ENCODE data around the gene SIMC1.

The SIMC1 gene

DNA sequence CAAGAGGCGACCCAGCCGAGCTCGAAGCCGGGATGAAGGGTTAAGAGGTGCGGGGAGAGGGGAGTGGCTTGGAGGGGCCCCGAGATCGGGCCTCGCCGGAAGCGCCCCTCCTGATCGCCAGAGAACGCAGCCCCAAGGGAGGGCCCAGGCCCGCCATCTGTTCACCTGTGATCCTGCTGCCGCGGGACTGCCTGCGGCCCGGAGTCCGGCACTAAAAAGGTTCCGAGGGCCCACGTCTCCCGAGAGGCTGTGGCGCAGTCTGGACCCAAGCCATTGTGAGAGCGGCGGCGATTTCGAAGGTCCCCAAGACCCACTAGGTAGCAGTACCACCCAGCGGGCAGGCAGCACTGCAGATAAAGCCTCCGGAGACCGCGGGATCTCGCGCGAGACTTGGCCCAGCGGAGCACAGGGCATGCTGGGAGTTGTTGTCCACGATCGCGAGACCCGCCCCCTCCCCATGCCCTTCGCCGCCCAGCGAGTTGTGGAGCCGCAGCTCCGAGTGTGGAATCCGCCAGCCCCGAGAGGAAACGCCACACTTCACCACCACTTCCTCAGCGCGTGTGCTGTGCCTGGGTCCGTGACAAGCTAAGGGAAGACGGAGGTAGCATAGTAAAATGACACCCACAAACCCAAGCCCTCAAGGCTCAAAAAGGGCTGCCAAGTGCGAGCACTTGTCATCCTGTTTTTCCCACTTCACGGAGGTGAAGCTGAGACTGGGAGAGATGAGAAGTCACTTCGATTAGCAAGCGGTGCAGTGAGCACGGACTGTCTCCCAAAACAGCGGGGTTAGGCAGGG lies 123.4 kb downstream of the SIMC1 start, which contains the start of gene KIAA1191:
KIAA1191 (minus strand) TSS at position 328 of the 796 bp plus-strand sequence. CDS start 2,256 bp downstream, outside the sequence.
- peak; percentile 57 for DNase-seq (ENCODE audit: low read depth, low spot score)

DNA sequence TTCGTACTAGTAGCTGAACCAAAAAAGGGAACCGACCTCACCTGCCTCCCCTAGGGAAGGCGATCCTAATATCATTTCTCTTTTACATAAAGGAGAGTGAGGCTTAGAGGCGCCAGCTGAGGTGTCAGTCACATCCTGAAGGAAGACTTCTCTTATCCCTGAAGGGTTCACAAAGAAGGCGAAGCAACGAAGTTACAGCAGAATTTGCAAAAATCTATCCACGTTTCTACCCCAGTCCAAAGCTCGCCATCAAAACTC lies 123.9 kb downstream of the SIMC1 start:
- no peak for DNase-seq (ENCODE audit: low read depth, low spot score)

DNA sequence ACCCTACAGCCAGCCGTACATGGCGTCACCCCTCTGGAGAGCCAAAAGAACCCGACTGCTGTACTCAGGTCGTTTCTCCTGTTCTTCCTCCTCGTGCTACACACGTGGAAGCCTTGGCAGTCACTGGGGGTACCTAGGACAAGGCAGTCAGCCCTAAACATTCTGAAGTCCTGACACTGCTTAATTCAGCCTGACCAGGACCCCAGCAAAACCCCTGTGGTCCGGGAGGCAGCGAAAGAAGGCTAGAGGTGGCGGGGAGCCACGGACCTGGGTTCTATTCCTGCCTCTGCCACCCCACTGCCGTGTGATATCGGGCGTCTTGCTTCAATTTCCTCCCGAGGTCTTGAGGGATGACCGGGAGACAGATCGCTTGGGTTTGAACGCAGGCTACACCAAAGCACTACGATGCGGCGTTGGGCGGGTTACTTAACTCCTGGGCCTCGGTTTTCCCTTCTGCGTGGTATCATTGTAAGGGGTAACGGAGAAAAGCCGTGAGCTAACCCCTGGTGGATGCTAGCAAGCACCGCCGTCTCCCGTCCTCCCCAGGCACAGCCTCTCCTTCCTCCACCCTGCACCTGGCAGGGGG lies 126.6 kb downstream of the SIMC1 start:
- no peak for DNase-seq (ENCODE audit: low read depth, low spot score)

DNA sequence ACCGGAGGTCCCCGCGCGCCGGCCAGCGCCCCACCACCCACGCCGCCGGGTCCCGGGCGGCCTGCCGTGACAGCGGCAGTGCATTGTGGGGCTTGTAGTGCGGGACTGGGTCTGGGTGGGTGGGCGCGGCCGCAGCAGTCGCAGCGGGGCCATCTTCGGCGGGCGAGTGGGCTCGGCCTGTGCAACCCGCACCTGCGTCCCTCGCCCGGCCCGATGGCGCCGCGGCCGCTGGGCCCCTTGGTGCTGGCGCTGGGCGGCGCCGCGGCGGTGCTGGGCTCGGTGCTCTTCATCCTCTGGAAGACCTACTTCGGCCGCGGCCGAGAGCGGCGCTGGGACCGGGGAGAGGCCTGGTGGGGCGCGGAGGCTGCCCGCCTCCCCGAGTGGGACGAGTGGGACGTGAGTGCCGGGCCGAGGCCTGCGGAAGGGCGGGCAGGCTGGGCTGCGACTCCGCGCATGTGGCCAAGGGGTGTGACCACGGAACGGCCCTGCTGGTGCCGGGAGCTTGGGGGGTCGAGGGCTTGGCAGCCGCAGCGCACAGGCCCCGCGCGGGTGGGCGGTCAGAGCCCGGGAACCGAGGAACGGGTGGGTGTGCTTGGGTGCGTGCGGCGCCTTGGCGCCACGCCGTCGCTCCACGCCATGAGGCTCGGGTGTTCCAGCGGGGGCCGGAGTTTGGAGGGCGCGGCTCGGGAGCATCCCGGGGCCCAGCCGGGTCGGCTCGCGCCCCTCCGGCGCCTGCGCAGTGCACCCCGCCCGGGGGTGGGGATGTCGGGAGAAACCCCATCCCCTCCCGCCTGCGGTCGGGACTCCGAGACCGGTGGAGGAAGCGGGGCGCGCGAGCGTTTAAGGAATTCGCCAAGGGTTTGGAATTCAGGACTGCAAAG lies 127.4 kb downstream of the SIMC1 start, which contains the start of gene ARL10:
ARL10 (plus strand) TSS at position 137 of the 881 bp plus-strand sequence; CDS start at position 214, 77 bp downstream.
- no peak for DNase-seq (ENCODE audit: low read depth, low spot score)

- no peak for DNase-seq (ENCODE audit: low read depth, low spot score)
Observed at GRCh38 chr5:176366232-176366894, 128.1 kb downstream of the SIMC1 start.

GRCh38 chr5:176368726-176369125 lies 130.5 kb downstream of the SIMC1 start:
- no peak for DNase-seq (ENCODE audit: low read depth, low spot score)

- DNase-seq (ENCODE audit: low read depth, low spot score), result no peak
Observed at GRCh38 chr5:176369934-176370711, 131.9 kb downstream of the SIMC1 start.

GRCh38 chr5:176371621-176372539 lies 133.7 kb downstream of the SIMC1 start:
- DNase-seq (ENCODE audit: low read depth, low spot score), result no peak

- DNase-seq (ENCODE audit: low read depth, low spot score), result no peak
Observed at GRCh38 chr5:176373100-176373818, 135.0 kb downstream of the SIMC1 start.

- no peak for DNase-seq (ENCODE audit: low read depth, low spot score)
Observed at GRCh38 chr5:176379881-176380280, 141.7 kb downstream of the SIMC1 start.

DNA sequence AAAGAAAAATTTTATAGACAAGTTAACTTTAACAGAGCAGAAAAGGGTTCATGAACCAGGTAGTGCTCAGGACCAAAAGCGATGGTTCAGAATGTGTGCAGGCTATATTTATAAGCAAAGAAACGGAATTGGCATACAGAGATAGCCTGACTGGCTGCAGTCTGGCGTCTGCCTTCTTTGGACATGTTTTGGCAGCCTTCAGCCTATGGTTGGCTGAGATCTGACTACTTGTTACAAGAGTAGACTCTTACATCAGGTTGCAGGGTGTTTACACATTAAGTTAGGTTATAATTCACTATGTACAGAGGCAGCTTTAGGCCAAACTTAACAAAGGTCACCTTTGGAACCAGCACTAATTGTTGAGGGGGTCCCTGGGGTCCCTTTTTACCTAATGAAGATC lies 143.2 kb downstream of the SIMC1 start:
- DNase-seq (ENCODE audit: low read depth, low spot score), result no peak

GRCh38 chr5:176381979-176382378 lies 143.8 kb downstream of the SIMC1 start:
- no peak for DNase-seq (ENCODE audit: low read depth, low spot score)

GRCh38 chr5:176382721-176383120 lies 144.5 kb downstream of the SIMC1 start:
- DNase-seq (ENCODE audit: low read depth, low spot score), result no peak

DNA sequence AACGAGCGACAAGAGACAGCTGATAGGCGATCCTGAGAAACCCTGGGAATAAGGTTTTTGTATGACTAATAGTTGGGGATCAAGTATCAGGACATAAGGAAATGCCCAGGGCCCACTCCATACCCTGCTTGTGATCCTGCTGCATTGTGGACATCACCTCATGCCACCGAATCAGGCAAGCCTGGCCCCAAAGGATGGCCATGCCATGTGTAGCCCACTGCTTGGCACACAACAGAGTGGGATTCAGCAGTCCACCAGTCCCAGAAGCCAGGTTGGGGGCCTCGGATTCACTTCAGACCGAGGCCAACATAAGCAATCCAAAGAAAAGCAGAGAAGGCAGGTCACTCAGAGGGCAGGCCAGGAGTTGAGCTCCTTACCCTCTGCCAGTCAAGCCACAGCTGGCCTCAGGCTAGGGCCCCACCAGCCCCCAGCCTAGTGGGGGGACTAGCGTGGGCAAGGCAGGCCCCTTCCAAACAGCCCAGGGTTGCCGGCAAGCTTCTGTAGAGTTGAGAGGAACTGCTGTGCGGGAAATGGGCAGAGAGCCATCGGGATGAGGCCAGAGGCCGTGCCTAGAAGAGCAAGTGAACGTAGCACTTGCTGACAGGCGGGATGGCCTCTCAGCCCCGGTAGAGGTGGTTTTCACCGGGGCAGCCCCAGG lies 145.2 kb downstream of the SIMC1 start:
- DNase-seq (ENCODE audit: low read depth, low spot score), result no peak

DNA sequence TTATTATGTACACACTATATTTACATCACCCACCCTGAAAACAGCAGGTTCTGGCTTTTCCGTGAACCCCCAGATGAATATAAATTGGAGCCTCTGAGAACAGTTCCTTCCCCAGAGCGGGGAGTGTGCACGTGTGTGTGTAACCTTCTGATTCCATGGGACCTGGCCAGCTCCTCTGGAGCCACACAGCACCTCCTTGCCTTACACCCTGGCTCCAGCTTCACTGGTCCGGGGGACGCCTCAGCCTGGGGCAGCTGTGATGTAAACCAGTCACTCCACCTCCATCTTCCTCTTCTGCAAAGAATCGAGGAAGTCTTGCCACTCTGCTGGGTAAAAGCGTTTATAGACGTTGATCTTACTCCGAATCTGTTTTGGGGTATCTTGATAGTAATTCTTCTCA lies 145.7 kb downstream of the SIMC1 start:
- no peak for DNase-seq (ENCODE audit: low read depth, low spot score)

GRCh38 chr5:176384366-176384930 lies 146.2 kb downstream of the SIMC1 start:
- no peak for DNase-seq (ENCODE audit: low read depth, low spot score)

DNA sequence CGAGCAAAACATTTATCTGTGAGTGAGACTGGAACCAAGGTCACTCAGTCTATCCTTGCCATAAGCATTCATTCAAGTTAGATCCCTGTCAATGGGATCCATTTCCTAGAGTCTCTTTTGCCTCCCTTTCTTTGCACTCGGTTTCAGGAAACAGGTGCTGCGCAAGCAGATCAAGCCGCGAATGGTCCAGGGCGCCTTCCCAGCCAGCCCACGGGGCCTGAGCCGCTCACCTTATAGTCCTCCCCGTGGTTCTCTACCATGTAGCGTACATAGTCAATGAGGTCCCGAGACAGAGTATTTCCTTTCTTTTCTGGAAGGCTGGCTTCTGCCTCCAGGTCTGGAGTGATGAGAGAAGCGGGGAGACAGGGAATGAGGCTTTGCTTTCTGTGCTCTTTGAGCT lies 146.8 kb downstream of the SIMC1 start:
- DNase-seq (ENCODE audit: low read depth, low spot score), result no peak

DNA sequence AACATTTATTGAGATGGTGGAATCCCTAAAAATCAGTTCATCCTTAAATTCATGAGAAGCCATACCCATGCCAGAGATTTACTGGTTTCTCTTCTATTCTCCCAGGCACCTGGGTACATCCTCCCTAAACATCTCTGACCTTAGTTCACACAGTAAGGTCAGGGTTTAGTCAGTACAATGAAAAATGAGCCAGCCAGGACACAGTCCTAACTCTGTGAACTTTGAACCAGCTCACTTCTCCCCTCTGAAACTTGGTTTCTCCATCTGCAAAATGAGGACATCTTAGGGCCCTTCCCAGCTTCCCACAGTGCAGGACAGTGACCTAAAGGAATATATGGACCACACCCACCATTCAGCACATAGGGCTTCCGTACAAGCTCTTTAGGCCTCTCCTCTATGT lies 148.3 kb downstream of the SIMC1 start:
- DNase-seq (ENCODE audit: low read depth, low spot score), result no peak

Measured in iPS DF 19.7 (cell line).